Lower leg skin (tissue), 3 donors: ENCODE data around the gene SIK2.

Source experiments
- POLR2A ChIP-seq, 2 donors: fragments of 450-650 bp; IDR thresholded peaks; one replicate each; pipeline ENCODE4 v1.6.1; 2016 to 2017; ENCODE audit warnings: antibody characterized with exemption in 2 of 2, mild to moderate bottlenecking in 1 of 2, moderate library complexity in 1 of 2
- TF ChIP-seq, protein P1 (sequence below), 3 donors: fragments of 450-650 bp; IDR thresholded peaks; one replicate each; pipeline ENCODE4 v1.5.1; 2016; ENCODE audit warnings: antibody characterized with exemption in 3 of 3, mild to moderate bottlenecking in 3 of 3, moderate library complexity in 2 of 3

- TF ChIP-seq, protein P1, sequence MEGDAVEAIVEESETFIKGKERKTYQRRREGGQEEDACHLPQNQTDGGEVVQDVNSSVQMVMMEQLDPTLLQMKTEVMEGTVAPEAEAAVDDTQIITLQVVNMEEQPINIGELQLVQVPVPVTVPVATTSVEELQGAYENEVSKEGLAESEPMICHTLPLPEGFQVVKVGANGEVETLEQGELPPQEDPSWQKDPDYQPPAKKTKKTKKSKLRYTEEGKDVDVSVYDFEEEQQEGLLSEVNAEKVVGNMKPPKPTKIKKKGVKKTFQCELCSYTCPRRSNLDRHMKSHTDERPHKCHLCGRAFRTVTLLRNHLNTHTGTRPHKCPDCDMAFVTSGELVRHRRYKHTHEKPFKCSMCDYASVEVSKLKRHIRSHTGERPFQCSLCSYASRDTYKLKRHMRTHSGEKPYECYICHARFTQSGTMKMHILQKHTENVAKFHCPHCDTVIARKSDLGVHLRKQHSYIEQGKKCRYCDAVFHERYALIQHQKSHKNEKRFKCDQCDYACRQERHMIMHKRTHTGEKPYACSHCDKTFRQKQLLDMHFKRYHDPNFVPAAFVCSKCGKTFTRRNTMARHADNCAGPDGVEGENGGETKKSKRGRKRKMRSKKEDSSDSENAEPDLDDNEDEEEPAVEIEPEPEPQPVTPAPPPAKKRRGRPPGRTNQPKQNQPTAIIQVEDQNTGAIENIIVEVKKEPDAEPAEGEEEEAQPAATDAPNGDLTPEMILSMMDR (IDR thresholded peaks at IDR 0.05) = no peak
- TF ChIP-seq POLR2A (IDR thresholded peaks at IDR 0.05) = no peak
Measured at GRCh38 chr11:111607751-111608150, 5.5 kb downstream of the SIK2 start.
